IMR-90 (cell line): ENCODE results near the gene SERPINB3. TPM values are rescaled to one million over a fixed set of nuclear protein-coding genes. Genes with fewer than 3 reads are reported as not detected.

Experiments used
- ATAC-seq: fragments of 200-7000 bp; cut with Tn5 transposase; 2 replicates; pipeline ENCODE4 v1.9.1; 2020; ENCODE audit warnings: low read depth, mild to moderate bottlenecking, moderate library complexity
- BruUV-seq: library from RNA; stranded (reverse); fragments of 400-500 nt; replicated peaks from 2 replicates; lab custom pipeline; 2021; lab: Mats Ljungman, UMichigan
- CTCF ChIA-PET: fragments of 300-600 bp; formaldehyde crosslinking; extraction: SDS; loops from one replicate; lab custom pipeline; 2021; ENCODE audit warnings: antibody characterized with exemption; lab: Yijun Ruan, JAX
- POLR2A ChIA-PET: fragments of 300-600 bp; sonication (Branson Sonifier 250); formaldehyde crosslinking; loops from one replicate; lab custom pipeline; 2022; ENCODE audit warnings: antibody characterized with exemption; ENCODE audit not compliant: unreplicated experiment; lab: Charles Lee
- DNase-seq: peaks from one replicate; pipeline ENCODE4 v3.0.0; 2013
- H2AFZ ChIP-seq: replicated peaks from 2 replicates; pipeline ENCODE3; 2013; ENCODE audit warnings: low read length, mild to moderate bottlenecking; ENCODE audit not compliant: poor library complexity
- H2AK5ac ChIP-seq: 2 replicates; pipeline ENCODE4 v1.6.1; 2013; ENCODE audit warnings: low read depth, low read length, inconsistent platforms
- H2AK9ac ChIP-seq: replicated peaks from 2 replicates; pipeline ENCODE3; 2013; ENCODE audit warnings: mild to moderate bottlenecking, low read depth, low read length, moderate library complexity; ENCODE audit not compliant: poor library complexity
- H2BK120ac ChIP-seq: 2 replicates; pipeline ENCODE4 v1.6.1; 2013; ENCODE audit warnings: low read depth, low read length, inconsistent platforms
- H2BK15ac ChIP-seq: 3 replicates; pipeline ENCODE4 v1.6.1; 2013; ENCODE audit warnings: low read depth, low read length, inconsistent platforms
- H2BK20ac ChIP-seq: 2 replicates; pipeline ENCODE4 v1.6.1; 2013; ENCODE audit warnings: low read depth, mild to moderate bottlenecking, inconsistent platforms, low read length, moderate library complexity
- H2BK5ac ChIP-seq: 2 replicates; pipeline ENCODE4 v1.6.1; 2013; ENCODE audit warnings: mild to moderate bottlenecking, low read depth, low read length, inconsistent platforms; ENCODE audit not compliant: poor library complexity, severe bottlenecking
- H3K14ac ChIP-seq: replicated peaks from 2 replicates; pipeline ENCODE4 v1.6.1; 2013; ENCODE audit warnings: low read depth, low read length, inconsistent platforms
- H3K18ac ChIP-seq: 2 replicates; pipeline ENCODE4 v1.6.1; 2013; ENCODE audit warnings: low read depth, low read length, control low read depth
- H3K23ac ChIP-seq: 2 replicates; pipeline ENCODE4 v1.6.1; 2013; ENCODE audit warnings: low read depth, low read length, inconsistent platforms
- H3K27ac ChIP-seq: 2 replicates; pipeline ENCODE4 v1.5.1; 2013; ENCODE audit warnings: mild to moderate bottlenecking, control low read depth, low read length; ENCODE audit not compliant: insufficient read depth
- H3K27me3 ChIP-seq: 2 replicates; pipeline ENCODE4 v1.6.1; 2013; ENCODE audit warnings: low read length; ENCODE audit not compliant: control insufficient read depth, insufficient read depth
- H3K36me3 ChIP-seq: 2 replicates; pipeline ENCODE4 v1.6.1; 2013; ENCODE audit warnings: low read length, mixed read lengths; ENCODE audit not compliant: control insufficient read depth, insufficient read depth
- H3K4ac ChIP-seq: 2 replicates; pipeline ENCODE4 v1.6.1; 2013; ENCODE audit warnings: low read depth, low read length, inconsistent platforms
- H3K4me1 ChIP-seq: 2 replicates; pipeline ENCODE4 v1.6.1; 2013; ENCODE audit warnings: low read length, mixed read lengths; ENCODE audit not compliant: control insufficient read depth, insufficient read depth
- H3K4me2 ChIP-seq: 2 replicates; pipeline ENCODE4 v1.6.1; 2013; ENCODE audit warnings: low read depth, mild to moderate bottlenecking, control low read depth, low read length, moderate library complexity
- H3K4me3 ChIP-seq: 2 replicates; pipeline ENCODE4 v1.5.1; 2013; ENCODE audit warnings: low read depth, mild to moderate bottlenecking, control low read depth, low read length, moderate library complexity; ENCODE audit not compliant: insufficient read depth
- H3K56ac ChIP-seq: 2 replicates; pipeline ENCODE4 v1.6.1; 2013; ENCODE audit warnings: low read length, inconsistent platforms; ENCODE audit not compliant: insufficient read depth; ENCODE audit errors: extremely low read depth
- H3K79me1 ChIP-seq, 2 experiments: 2 replicates each; pipeline ENCODE4 v1.6.1; 2013; ENCODE audit warnings: low read length in 2 of 2, inconsistent platforms in 1 of 2, low read depth in 1 of 2
- H3K9ac ChIP-seq: 2 replicates; pipeline ENCODE4 v1.6.1; 2013; ENCODE audit warnings: low read depth, low read length, control low read depth
- H3K9me1 ChIP-seq: 2 replicates; pipeline ENCODE4 v1.6.1; 2013; ENCODE audit warnings: low read length, inconsistent platforms; ENCODE audit not compliant: insufficient read depth
- H3K9me3 ChIP-seq: 2 replicates; pipeline ENCODE4 v1.6.1; 2013; ENCODE audit warnings: low read length; ENCODE audit not compliant: control insufficient read depth, insufficient read depth
- H4K20me1 ChIP-seq: 2 replicates; pipeline ENCODE4 v1.6.1; 2013; ENCODE audit warnings: low read length, inconsistent platforms; ENCODE audit not compliant: insufficient read depth
- H4K5ac ChIP-seq: 2 replicates; pipeline ENCODE4 v1.6.1; 2013; ENCODE audit warnings: mild to moderate bottlenecking, low read depth, low read length, control low read depth
- H4K8ac ChIP-seq, 2 experiments: 2 replicates each; pipeline ENCODE4 v1.6.1; 2013; ENCODE audit warnings: low read depth in 2 of 2, low read length in 2 of 2, control low read depth in 1 of 2, inconsistent platforms in 1 of 2
- H4K91ac ChIP-seq: 2 replicates; pipeline ENCODE4 v1.6.1; 2013; ENCODE audit warnings: low read depth, low read length, inconsistent platforms; ENCODE audit not compliant: insufficient read depth
- CEBPB ChIP-seq: IDR thresholded peaks from 2 replicates; pipeline ENCODE4 v1.6.1; 2012; ENCODE audit warnings: low read depth, low read length, improper control_type of control experiment
- CHD1 ChIP-seq: IDR thresholded peaks from 2 replicates; pipeline ENCODE4 v1.6.1; 2012; ENCODE audit warnings: low read depth, low read length, improper control_type of control experiment
- FOS ChIP-seq: fragments of 150-350 bp; IDR thresholded peaks from 2 replicates; pipeline ENCODE4 v1.6.1; 2016; ENCODE audit warnings: low read depth, low read length
- MXI1 ChIP-seq: IDR thresholded peaks from 2 replicates; pipeline ENCODE4 v1.6.1; 2012; ENCODE audit warnings: low read depth, mild to moderate bottlenecking, low read length, moderate library complexity, borderline replicate concordance
- NFE2L2 ChIP-seq: fragments of 150-350 bp; IDR thresholded peaks from 2 replicates; pipeline ENCODE4 v1.6.1; 2016; ENCODE audit warnings: low read depth, mild to moderate bottlenecking, low read length
- POLR2A ChIP-seq: IDR thresholded peaks from 2 replicates; pipeline ENCODE4 v1.6.1; 2012; ENCODE audit warnings: mild to moderate bottlenecking, low read depth, low read length
- RAD21 ChIP-seq: IDR thresholded peaks from 2 replicates; pipeline ENCODE4 v1.6.1; 2012; ENCODE audit warnings: low read length, improper control_type of control experiment
- RFX5 ChIP-seq: IDR thresholded peaks from 2 replicates; pipeline ENCODE4 v1.8.0; 2012; ENCODE audit warnings: low read depth, mild to moderate bottlenecking, low read length, moderate library complexity
- WGBS, 2 experiments: methylation state at CpG; one replicate each; pipeline versions ENCODE4 v1.1.5 to v1.1.7; 2013; ENCODE audit warnings: missing lambda C conversion rate in 2 of 2; ENCODE audit not compliant: insufficient read length in 1 of 2; ENCODE audit errors: extremely low coverage in 2 of 2; 5-methylcytosine and 5-hydroxymethylcytosine counted together
- dilution Hi-C: fragments of 300-500 bp; cut with HindIII; formaldehyde crosslinking; loops from one replicate; pipeline ENCODE4 v1.14.3; 2018; ENCODE audit warnings: low sequenced_read_pairs; ENCODE audit not compliant: unreplicated experiment
- in situ Hi-C: fragments of 300-500 bp; cut with MboI; formaldehyde crosslinking; loops from 3 replicates; pipeline ENCODE4 v1.14.3; 2019; ENCODE audit warnings: low sequenced_read_pairs, inconsistent platforms, mixed read lengths
- intact Hi-C: fragments of 100-400 bp; cut with micrococcal nuclease; formaldehyde crosslinking; loops from 2 replicates; pipeline ENCODE4 v1.10.0; 2022
- polyA plus RNA-seq, 3 experiments: library from polyadenylated mRNA; depleted of rRNA; stranded (reverse); fragments of >200 nt; gene quantifications; 2 replicates each; pipeline ENCODE4 v1.2.3, GENCODE V29; 2012; ENCODE audit warnings: low replicate concordance in 1 of 3
- total RNA-seq: library from RNA; depleted of rRNA; stranded (reverse); fragments of >200 nt; gene quantifications from 2 replicates; pipeline ENCODE4 v1.2.3, GENCODE V29; 2012

SERPINB3 gene
- total and polyA plus RNA-seq, 2 of the 4 experiments (the other 2 are of a cell fraction) = not detected

DNA sequence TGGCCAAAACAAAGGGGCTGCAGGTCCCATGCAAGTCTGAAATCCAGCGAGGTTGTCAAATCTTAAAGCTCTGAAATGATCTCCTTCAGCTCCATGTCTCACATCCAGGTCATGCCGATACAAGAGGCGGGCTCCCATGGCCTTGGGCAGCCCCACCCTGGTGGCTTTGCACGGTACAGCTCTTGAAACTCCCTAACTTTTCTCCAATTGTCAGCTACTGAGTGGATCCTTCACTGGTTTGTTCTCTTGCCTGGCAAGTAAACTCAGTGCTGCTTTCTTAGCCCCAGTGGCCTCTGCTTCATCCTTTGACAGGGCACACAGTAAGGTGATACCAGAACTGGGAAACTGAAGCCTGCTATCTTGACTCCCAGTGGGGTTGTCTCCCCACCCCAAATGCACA is 48.3 kb downstream of the SERPINB3 start:
- Histone ChIP-seq H3K9me1 (no peaks in the 10 kb centered on the region), H2BK20ac (no peak overlapping the region), H3K9me3 (no peaks in the 10 kb centered on the region), H2AK9ac (no peak overlapping the region), H3K9ac (no peak overlapping the region), H3K4me1 (no peaks in the 10 kb centered on the region), H2BK5ac (no peak overlapping the region), H4K20me1 (no peaks in the 10 kb centered on the region), H3K36me3 (no peaks in the 10 kb centered on the region), H3K18ac (no peak overlapping the region), H3K27ac (no peak overlapping the region), H3K79me1 (no peaks in the 10 kb centered on the region), H2AK5ac (no peak overlapping the region), H4K8ac (no peak overlapping the region), H2AFZ (no peak overlapping the region), H2BK120ac (no peak overlapping the region), H3K4me3 (no peak overlapping the region), H3K14ac (no peak overlapping the region), H3K4me2 (no peak overlapping the region), H2BK15ac (no peak overlapping the region), H3K4ac (no peak overlapping the region), H3K56ac (no peak overlapping the region), H3K23ac (no peak overlapping the region), H3K27me3 (no peaks in the 10 kb centered on the region; the same call in 1 of the 2 replicates), H4K91ac (no peak overlapping the region), H4K5ac (no peak overlapping the region)
- POLR2A ChIA-PET = no interaction called here
- 75% methylated on average over 3 of the region's 4 CpGs; no CpG with 5 or more reads in 1 of the 2 experiments for WGBS, 2 experiments
- TF ChIP-seq NFE2L2 = no peak
- TF ChIP-seq FOS = no peak
- TF ChIP-seq RAD21 = no peak
- no peak for TF ChIP-seq MXI1
- TF ChIP-seq CHD1 = no peak
- no peak for TF ChIP-seq RFX5
- no peak for TF ChIP-seq CEBPB
- no peak for TF ChIP-seq POLR2A
- BruUV-seq = no TSS peak
- in situ Hi-C loops (no loop called here), intact Hi-C loops (no loop called here), dilution Hi-C loops (no loop called here)
- CTCF ChIA-PET = no interaction called here
- ATAC-seq = no peak
- no peak for DNase-seq
